GM23248 (cell line): ENCODE measurements around the gene IPO13. TPM values are rescaled to one million over a fixed set of nuclear protein-coding genes. Genes with fewer than 3 reads are reported as not detected.

ENCODE experiments used
- DNase-seq: peaks from one replicate; pipeline ENCODE4 v3.0.0-alpha.2; 2015
- H2AFZ ChIP-seq: fragments of 200-600 bp; sonication (generic); 2 replicates; pipeline ENCODE4 v1.6.1; 2016; ENCODE audit warnings: antibody characterized with exemption
- H3F3A ChIP-seq: fragments of 200-600 bp; sonication (generic); 2 replicates; pipeline ENCODE4 v1.6.1; 2016; ENCODE audit warnings: mild to moderate bottlenecking, antibody characterized with exemption, mixed run types; ENCODE audit not compliant: insufficient read depth
- H3K27ac ChIP-seq: fragments of 200-600 bp; sonication (generic); 2 replicates; pipeline ENCODE4 v1.5.1; 2016; ENCODE audit warnings: mild to moderate bottlenecking
- H3K27me3 ChIP-seq: fragments of 200-600 bp; sonication (generic); replicated peaks from 2 replicates; pipeline ENCODE4 v1.6.1; 2016; ENCODE audit warnings: mild to moderate bottlenecking; ENCODE audit not compliant: insufficient read depth
- H3K36me3 ChIP-seq: fragments of 200-600 bp; sonication (generic); 2 replicates; pipeline ENCODE4 v1.6.1; 2016; ENCODE audit warnings: low read depth, mild to moderate bottlenecking
- H3K4me1 ChIP-seq: fragments of 200-600 bp; sonication (generic); 2 replicates; pipeline ENCODE4 v1.6.1; 2016; ENCODE audit warnings: mild to moderate bottlenecking; ENCODE audit not compliant: insufficient read depth
- H3K4me2 ChIP-seq: fragments of 200-600 bp; sonication (generic); one replicate; pipeline ENCODE4 v1.6.1; 2016; ENCODE audit warnings: mild to moderate bottlenecking; ENCODE audit not compliant: unreplicated experiment
- H3K4me3 ChIP-seq: fragments of 200-600 bp; sonication (generic); 2 replicates; pipeline ENCODE4 v1.5.1; 2016; ENCODE audit warnings: mild to moderate bottlenecking
- H3K79me2 ChIP-seq: fragments of 200-600 bp; sonication (generic); 2 replicates; pipeline ENCODE4 v1.6.1; 2016; ENCODE audit warnings: mild to moderate bottlenecking; ENCODE audit not compliant: insufficient read depth
- H3K9ac ChIP-seq: fragments of 200-600 bp; sonication (generic); 2 replicates; pipeline ENCODE4 v1.6.1; 2016; ENCODE audit warnings: mild to moderate bottlenecking
- H3K9me2 ChIP-seq: fragments of 200-600 bp; sonication (generic); 2 replicates; pipeline ENCODE4 v1.6.1; 2016; ENCODE audit warnings: mixed run types, mild to moderate bottlenecking, moderate library complexity; ENCODE audit not compliant: insufficient read depth
- H3K9me3 ChIP-seq: fragments of 200-600 bp; sonication (generic); one replicate; pipeline ENCODE4 v1.6.1; 2017; ENCODE audit warnings: low read depth
- H4K20me1 ChIP-seq: fragments of 200-600 bp; sonication (generic); 2 replicates; pipeline ENCODE4 v1.6.0; 2016; ENCODE audit not compliant: insufficient read depth
- EZH2 ChIP-seq: fragments of 200-600 bp; sonication (generic); IDR thresholded peaks from 2 replicates; pipeline ENCODE4 v1.6.1; 2018; ENCODE audit warnings: antibody characterized with exemption, mild to moderate bottlenecking; ENCODE audit not compliant: insufficient read depth, poor library complexity, severe bottlenecking
- EZH2phosphoT487 ChIP-seq: fragments of 200-600 bp; sonication (generic); IDR thresholded peaks from 2 replicates; pipeline ENCODE4 v1.6.1; 2018; ENCODE audit warnings: antibody characterized with exemption, moderate library complexity, mild to moderate bottlenecking, low read depth; ENCODE audit not compliant: insufficient read depth
- WGBS, 2 experiments: methylation state at CpG; one replicate each; pipeline ENCODE4 v1.1.6; 2015 to 2017; ENCODE audit warnings: low lambda C conversion rate in 2 of 2, low coverage in 1 of 2; ENCODE audit errors: missing lambda C conversion rate in 2 of 2; 5-methylcytosine and 5-hydroxymethylcytosine counted together
- in situ Hi-C: fragments of 300-500 bp; cut with MboI; formaldehyde crosslinking; loops from 2 replicates; pipeline ENCODE4 v1.15.0; 2020
- polyA plus RNA-seq: library from polyadenylated mRNA; unstranded; fragments of >200 nt; fragmentation: Nextera tagmentation; extraction: Ambion mirVana; gene quantifications from 2 replicates; pipeline ENCODE4 v1.2.1, GENCODE V29; 2016
- total RNA-seq: library from RNA; depleted of rRNA; stranded (reverse); fragments of >200 nt; shearing (Covaris generic); gene quantifications from 2 replicates; pipeline ENCODE4 v1.2.3, GENCODE V29; 2014

Gene IPO13
- total and polyA plus RNA-seq, 2 experiments from 2014 or later = 21.0 to 29.4 TPM

DNA sequence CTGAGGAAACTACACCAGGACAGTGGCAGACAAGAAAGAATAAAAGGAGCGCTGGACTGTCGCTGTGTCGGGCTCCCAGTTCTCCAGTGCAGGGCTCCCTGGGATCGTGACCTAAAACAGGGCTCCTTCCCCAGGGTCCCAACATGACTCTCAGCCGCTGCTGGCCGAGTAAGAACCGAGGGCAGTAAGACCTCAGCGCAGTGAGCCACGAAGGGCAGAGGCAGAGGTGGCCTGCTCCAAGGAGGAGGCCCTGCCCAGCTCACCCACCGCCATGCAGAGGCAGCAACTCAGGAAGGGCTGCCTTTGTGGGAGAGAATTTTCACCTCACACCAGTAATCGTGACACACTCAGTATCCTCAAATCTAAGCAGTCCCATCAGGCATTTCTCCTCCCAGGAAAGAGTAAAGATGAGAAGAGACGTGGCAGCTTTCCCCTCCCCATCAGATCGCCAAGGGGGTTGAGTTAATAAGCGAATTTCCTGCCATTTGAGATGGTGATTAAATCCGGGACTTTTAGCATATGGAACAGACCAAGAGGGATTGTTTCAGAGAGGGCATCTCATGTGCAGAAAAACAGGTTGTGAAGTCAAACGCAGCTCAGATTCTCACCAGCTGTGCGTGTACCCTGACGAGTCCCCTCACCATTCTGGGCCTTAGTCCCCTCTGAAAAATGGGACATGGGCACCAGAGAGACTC lies 32.9 kb upstream of the IPO13 start:
- no peak for DNase-seq
- Histone ChIP-seq H3K9me2 (no peaks in the 10 kb centered on the region), H3K4me2 (no peak overlapping the region), H3K4me3 (no peak overlapping the region), H3K9me3 (no peaks in the 10 kb centered on the region), H3K27me3 (no peaks in the 10 kb centered on the region), H3K36me3 (no peaks in the 10 kb centered on the region), H3K4me1 (peaks cover 14% of the 10 kb centered on the region), H4K20me1 (no peaks in the 10 kb centered on the region), H3F3A (0 out of 2 replicates have a peak, but pooled peaks cover 3% of the 10 kb centered on the region), H2AFZ (no peak overlapping the region), H3K27ac (no peak overlapping the region), H3K79me2 (no peaks in the 10 kb centered on the region), H3K9ac (no peak overlapping the region)
- TF ChIP-seq EZH2 (no peak), EZH2phosphoT487 (no peak)
- 83 to 84% methylated on average over 18 of the region's 18 CpGs for WGBS, 2 experiments
- in situ Hi-C loops = no loop called here

DNA sequence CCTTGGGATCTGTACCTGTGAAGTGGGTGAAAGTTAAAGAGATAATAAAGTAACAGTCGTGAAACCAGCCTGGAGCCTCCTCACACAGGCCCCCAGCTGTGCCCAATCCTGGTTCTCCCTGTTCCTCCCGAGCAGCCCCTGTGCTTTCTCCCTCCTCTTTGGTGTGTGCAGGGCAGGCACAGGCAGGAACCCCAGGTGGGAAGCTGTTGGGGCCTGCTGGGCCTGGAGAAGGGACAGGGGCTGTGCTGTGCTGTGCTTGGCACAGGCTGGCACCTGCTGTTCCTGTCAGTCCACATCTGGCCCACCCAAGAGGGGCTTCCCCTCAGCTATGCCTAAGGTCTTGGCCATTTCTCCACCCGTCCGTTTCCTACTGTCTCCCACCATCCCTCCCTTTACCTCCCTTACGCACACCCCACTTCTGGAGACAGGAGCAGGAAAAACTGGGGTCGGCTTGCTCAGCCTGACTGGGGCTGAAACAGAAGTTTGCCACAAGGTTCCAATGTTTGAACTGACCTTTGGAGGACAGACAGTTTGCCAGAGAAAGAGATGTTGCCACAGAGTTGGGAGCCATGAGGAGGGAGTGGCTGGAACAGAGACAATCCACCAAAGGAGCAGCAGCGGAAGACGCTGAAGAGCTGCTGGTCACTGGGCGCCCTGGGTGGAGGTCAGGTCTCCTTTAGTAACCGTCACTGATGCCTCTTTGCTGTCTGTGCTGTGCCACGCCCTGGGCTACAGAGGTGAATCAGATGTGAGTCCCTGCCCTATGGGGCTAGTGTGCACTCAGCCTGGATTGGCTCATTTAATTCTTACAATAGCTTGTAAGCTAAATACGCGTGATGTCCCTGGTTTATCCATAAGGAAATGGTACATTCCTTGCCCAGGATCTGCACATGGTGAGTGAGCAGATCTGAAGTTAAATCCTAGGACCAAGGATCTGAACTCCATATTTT lies 31.9 kb upstream of the IPO13 start:
- Histone ChIP-seq H3K79me2 (no peaks in the 10 kb centered on the region), H3K9me2 (no peaks in the 10 kb centered on the region), H3K4me3 (no peak overlapping the region), H3F3A (0 out of 2 replicates have a peak, but pooled peaks cover 3% of the 10 kb centered on the region), H3K4me2 (no peak overlapping the region), H3K4me1 (peaks cover 14% of the 10 kb centered on the region), H3K27me3 (no peaks in the 10 kb centered on the region), H3K9ac (no peak overlapping the region), H2AFZ (no peak overlapping the region), H3K27ac (no peak overlapping the region), H3K36me3 (no peaks in the 10 kb centered on the region), H3K9me3 (no peaks in the 10 kb centered on the region), H4K20me1 (no peaks in the 10 kb centered on the region)
- peak; percentile 9 for DNase-seq
- TF ChIP-seq EZH2 (no peak), EZH2phosphoT487 (no peak)
- in situ Hi-C loops = no loop called here
- WGBS, 2 experiments = 91 to 95% methylated on average over 13 of the region's 13 CpGs

DNA sequence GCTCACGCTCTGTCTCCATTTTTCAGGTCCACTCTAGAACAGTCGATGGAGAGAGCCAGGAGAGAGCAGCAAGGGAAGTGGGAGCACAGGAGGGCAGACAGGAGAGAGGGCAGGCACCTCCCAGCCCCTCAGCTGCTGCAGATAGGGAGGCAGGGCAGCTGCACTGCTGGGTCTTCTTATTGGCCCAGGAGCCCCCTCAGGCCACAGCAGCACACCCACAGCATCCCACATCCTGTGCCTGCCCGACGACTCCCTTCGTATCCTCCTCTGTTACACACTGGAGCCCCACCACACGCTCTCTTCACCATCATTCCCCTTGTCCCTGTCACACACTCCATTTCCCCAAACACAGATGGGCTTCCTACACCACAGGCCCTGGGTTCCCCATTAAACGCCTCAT lies 26.8 kb upstream of the IPO13 start:
- H3K9me2 ChIP-seq = no peaks in the 10 kb centered on the region
- no peak for DNase-seq
- H3K27ac ChIP-seq = no peak overlapping the region
- TF ChIP-seq EZH2phosphoT487 (no peak), EZH2 (no peak)
- no peak overlapping the region for H3K4me3 ChIP-seq
- WGBS, 2 experiments = 96% methylated on average over 7 of the region's 7 CpGs
- no peaks in the 10 kb centered on the region for H4K20me1 ChIP-seq
- peaks cover 21% of the 10 kb centered on the region for H3F3A ChIP-seq
- H3K9me3 ChIP-seq = no peaks in the 10 kb centered on the region
- no peaks in the 10 kb centered on the region for H3K36me3 ChIP-seq
- H3K9ac ChIP-seq = no peak overlapping the region
- no peak overlapping the region for H3K4me2 ChIP-seq
- in situ Hi-C loops = no loop called here
- no peaks in the 10 kb centered on the region for H3K27me3 ChIP-seq
- no peaks in the 10 kb centered on the region for H3K79me2 ChIP-seq
- H3K4me1 ChIP-seq = peaks cover 22% of the 10 kb centered on the region
- H2AFZ ChIP-seq = no peak overlapping the region

DNA sequence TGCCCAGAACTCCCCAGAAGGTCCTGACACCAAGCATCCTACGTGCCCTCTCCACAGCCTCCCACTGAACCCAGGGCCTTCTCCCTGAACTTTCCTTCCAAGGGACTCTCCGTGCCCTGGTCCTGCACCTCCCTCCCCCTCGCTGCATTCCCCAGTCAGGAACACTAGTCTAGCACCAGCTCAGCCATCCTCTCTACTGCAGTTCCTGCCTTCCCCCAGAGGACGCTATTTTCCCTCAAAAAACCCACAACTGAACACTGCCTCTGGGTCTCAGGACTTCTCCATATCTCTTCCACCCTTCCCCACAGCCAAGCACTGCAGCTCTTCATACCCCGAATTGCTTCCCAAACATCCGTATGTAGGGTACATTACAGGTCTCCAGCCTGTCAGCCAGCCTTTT lies 25.7 kb upstream of the IPO13 start:
- H3K79me2 ChIP-seq = no peaks in the 10 kb centered on the region
- DNase-seq = no peak
- H3K9me3 ChIP-seq = no peaks in the 10 kb centered on the region
- peaks cover 21% of the 10 kb centered on the region for H3F3A ChIP-seq
- no peak overlapping the region for H3K4me3 ChIP-seq
- H3K27me3 ChIP-seq = no peaks in the 10 kb centered on the region
- H3K4me2 ChIP-seq = no peak overlapping the region
- in situ Hi-C loops = no loop called here
- TF ChIP-seq EZH2phosphoT487 = no peak
- no peak for TF ChIP-seq EZH2
- H3K9ac ChIP-seq = no peak overlapping the region
- no peak overlapping the region for H2AFZ ChIP-seq
- H3K9me2 ChIP-seq = no peaks in the 10 kb centered on the region
- H3K27ac ChIP-seq = no peak overlapping the region
- WGBS, 2 experiments = 97 to 99% methylated on average over 5 to 6 of the region's 6 CpGs
- H4K20me1 ChIP-seq = no peaks in the 10 kb centered on the region
- peaks cover 23% of the 10 kb centered on the region for H3K4me1 ChIP-seq
- no peaks in the 10 kb centered on the region for H3K36me3 ChIP-seq
